SK-N-SH (cell line): Measurements from ENCODE around the gene XRCC3.

Experiments
- FOSL2 ChIP-seq: IDR thresholded peaks from 2 replicates; pipeline ENCODE4 v1.4.0; 2012; ENCODE audit warnings: low read depth, mild to moderate bottlenecking, moderate library complexity, borderline replicate concordance
- FOXM1 ChIP-seq: IDR thresholded peaks from 2 replicates; pipeline ENCODE4 v1.4.0; 2012; ENCODE audit warnings: low read depth, mild to moderate bottlenecking
- GABPA ChIP-seq: IDR thresholded peaks from 2 replicates; pipeline ENCODE4 v1.4.0; 2012; ENCODE audit warnings: low read depth, mild to moderate bottlenecking
- MXI1 ChIP-seq: IDR thresholded peaks from 2 replicates; pipeline ENCODE4 v1.6.1; 2012; ENCODE audit warnings: mild to moderate bottlenecking, low read depth, low read length, improper control_type of control experiment
- POLR2AphosphoS5 ChIP-seq: IDR thresholded peaks from 2 replicates; pipeline ENCODE4 v1.6.1; 2012; ENCODE audit warnings: low read depth, low read length
- TF ChIP-seq, protein P1 (sequence below): IDR thresholded peaks from 2 replicates; pipeline ENCODE4 v1.4.0; 2012; ENCODE audit warnings: low read depth
- TF ChIP-seq, protein P2 (sequence below): IDR thresholded peaks from 2 replicates; pipeline ENCODE4 v1.6.1; 2012; ENCODE audit warnings: mild to moderate bottlenecking, low read depth, low read length, moderate library complexity
- TF ChIP-seq, protein P3 (sequence below): fragments of 150-350 bp; IDR thresholded peaks from 2 replicates; pipeline ENCODE4 v1.6.1; 2017; ENCODE audit warnings: antibody characterized with exemption, low read length, low read depth, borderline replicate concordance
- TF ChIP-seq, protein P4 (sequence below): fragments of 200-600 bp; sonication (generic); IDR thresholded peaks from 2 replicates; pipeline ENCODE4 v1.6.1; 2017; ENCODE audit warnings: antibody characterized with exemption, mild to moderate bottlenecking, moderate library complexity

DNA sequence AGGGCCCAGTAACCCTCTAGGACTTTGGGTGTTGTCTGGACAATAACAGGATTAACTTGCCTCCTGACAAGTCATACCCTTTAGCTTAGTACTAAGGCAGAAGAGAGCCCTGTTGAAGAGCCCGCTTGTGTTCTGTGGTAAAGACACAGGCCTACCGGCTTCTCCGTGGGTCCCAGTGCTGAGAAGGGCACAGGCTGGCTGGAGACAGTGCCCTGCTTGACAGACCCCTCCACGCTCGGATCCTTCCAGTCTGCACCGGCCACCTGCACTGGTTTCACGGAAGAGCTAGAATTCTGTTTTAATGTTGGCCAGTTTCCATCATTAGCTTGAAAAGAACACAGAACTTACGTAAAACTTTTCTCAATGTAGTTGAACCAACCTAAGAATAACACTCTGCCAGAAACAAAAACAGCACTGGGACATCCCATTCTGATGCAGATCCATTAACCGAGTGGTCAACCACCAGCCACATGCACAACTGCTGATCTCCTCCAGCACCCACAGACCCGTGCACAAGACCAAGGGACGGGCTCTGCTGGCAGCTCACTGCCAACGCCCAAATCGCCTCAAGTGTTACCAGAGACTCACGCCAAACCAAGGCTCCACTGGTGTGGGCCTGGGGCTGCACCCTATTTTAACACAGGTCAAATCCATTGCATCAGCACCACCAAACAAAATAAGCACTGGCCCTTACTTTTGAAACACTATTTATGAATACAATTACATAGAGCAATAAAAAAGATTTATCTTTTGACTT lies 27.4 kb upstream of the XRCC3 start:
- TF ChIP-seq FOXM1 (no peak), MXI1 (no peak), GABPA (no peak), POLR2AphosphoS5 (no peak), FOSL2 (no peak)
- TF ChIP-seq, protein P1, sequence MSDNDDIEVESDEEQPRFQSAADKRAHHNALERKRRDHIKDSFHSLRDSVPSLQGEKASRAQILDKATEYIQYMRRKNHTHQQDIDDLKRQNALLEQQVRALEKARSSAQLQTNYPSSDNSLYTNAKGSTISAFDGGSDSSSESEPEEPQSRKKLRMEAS, result no peak
- TF ChIP-seq, protein P2, sequence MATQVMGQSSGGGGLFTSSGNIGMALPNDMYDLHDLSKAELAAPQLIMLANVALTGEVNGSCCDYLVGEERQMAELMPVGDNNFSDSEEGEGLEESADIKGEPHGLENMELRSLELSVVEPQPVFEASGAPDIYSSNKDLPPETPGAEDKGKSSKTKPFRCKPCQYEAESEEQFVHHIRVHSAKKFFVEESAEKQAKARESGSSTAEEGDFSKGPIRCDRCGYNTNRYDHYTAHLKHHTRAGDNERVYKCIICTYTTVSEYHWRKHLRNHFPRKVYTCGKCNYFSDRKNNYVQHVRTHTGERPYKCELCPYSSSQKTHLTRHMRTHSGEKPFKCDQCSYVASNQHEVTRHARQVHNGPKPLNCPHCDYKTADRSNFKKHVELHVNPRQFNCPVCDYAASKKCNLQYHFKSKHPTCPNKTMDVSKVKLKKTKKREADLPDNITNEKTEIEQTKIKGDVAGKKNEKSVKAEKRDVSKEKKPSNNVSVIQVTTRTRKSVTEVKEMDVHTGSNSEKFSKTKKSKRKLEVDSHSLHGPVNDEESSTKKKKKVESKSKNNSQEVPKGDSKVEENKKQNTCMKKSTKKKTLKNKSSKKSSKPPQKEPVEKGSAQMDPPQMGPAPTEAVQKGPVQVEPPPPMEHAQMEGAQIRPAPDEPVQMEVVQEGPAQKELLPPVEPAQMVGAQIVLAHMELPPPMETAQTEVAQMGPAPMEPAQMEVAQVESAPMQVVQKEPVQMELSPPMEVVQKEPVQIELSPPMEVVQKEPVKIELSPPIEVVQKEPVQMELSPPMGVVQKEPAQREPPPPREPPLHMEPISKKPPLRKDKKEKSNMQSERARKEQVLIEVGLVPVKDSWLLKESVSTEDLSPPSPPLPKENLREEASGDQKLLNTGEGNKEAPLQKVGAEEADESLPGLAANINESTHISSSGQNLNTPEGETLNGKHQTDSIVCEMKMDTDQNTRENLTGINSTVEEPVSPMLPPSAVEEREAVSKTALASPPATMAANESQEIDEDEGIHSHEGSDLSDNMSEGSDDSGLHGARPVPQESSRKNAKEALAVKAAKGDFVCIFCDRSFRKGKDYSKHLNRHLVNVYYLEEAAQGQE, result no peak
- TF ChIP-seq, protein P3, sequence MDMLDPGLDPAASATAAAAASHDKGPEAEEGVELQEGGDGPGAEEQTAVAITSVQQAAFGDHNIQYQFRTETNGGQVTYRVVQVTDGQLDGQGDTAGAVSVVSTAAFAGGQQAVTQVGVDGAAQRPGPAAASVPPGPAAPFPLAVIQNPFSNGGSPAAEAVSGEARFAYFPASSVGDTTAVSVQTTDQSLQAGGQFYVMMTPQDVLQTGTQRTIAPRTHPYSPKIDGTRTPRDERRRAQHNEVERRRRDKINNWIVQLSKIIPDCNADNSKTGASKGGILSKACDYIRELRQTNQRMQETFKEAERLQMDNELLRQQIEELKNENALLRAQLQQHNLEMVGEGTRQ, result no peak
- TF ChIP-seq, protein P4, sequence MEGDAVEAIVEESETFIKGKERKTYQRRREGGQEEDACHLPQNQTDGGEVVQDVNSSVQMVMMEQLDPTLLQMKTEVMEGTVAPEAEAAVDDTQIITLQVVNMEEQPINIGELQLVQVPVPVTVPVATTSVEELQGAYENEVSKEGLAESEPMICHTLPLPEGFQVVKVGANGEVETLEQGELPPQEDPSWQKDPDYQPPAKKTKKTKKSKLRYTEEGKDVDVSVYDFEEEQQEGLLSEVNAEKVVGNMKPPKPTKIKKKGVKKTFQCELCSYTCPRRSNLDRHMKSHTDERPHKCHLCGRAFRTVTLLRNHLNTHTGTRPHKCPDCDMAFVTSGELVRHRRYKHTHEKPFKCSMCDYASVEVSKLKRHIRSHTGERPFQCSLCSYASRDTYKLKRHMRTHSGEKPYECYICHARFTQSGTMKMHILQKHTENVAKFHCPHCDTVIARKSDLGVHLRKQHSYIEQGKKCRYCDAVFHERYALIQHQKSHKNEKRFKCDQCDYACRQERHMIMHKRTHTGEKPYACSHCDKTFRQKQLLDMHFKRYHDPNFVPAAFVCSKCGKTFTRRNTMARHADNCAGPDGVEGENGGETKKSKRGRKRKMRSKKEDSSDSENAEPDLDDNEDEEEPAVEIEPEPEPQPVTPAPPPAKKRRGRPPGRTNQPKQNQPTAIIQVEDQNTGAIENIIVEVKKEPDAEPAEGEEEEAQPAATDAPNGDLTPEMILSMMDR, result no peak
